Lower lobe of right lung (tissue), 2 donors: Measurements from ENCODE around the gene ZNF665. TPM values are rescaled to one million over a fixed set of nuclear protein-coding genes. Genes with fewer than 3 reads are reported as not detected.
"Not testable (repeated sequence)": the region's sequence is repeated elsewhere in the genome, so short reads cannot be mapped to it uniquely, and the experiment has no call there.

Source experiments
- ATAC-seq, 2 donors: fragments of 200-7000 bp; cut with Tn5 transposase; one replicate each; pipeline ENCODE4 v1.9.1; 2020 to 2022; ENCODE audit warnings: mild to moderate bottlenecking in 2 of 2, moderate library complexity in 2 of 2
- DNase-seq: peaks from one replicate; pipeline ENCODE4 v3.0.0-alpha.2; 2020
- H3K27ac ChIP-seq: fragments of 200-600 bp; one replicate; pipeline ENCODE4 v1.8.0; 2022
- H3K27me3 ChIP-seq: fragments of 200-600 bp; one replicate; pipeline ENCODE4 v1.8.0; 2022; ENCODE audit warnings: low read depth
- H3K36me3 ChIP-seq: fragments of 200-600 bp; one replicate; pipeline ENCODE4 v1.8.0; 2022; ENCODE audit warnings: mild to moderate bottlenecking
- H3K4me1 ChIP-seq: fragments of 200-600 bp; one replicate; pipeline ENCODE4 v1.8.0; 2022
- H3K4me3 ChIP-seq: fragments of 200-600 bp; one replicate; pipeline ENCODE4 v1.8.0; 2022; ENCODE audit warnings: mild to moderate bottlenecking
- H3K9me3 ChIP-seq: fragments of 200-600 bp; one replicate; pipeline ENCODE4 v1.8.0; 2022
- CTCF ChIP-seq: fragments of 200-600 bp; IDR thresholded peaks from one replicate; pipeline ENCODE4 v1.8.0; 2022; ENCODE audit warnings: antibody characterized with exemption, mild to moderate bottlenecking
- intact Hi-C: fragments of 100-400 bp; cut with DNase I; formaldehyde crosslinking; loops from one replicate; pipeline ENCODE4 v1.11.0; 2022
- total RNA-seq: library from RNA; stranded (reverse); fragmentation: NEBNext Ultra II Directional; extraction: Animal tissue kit (Norgen Biotek cat#: 25700); gene quantifications from one replicate; pipeline ENCODE4 v1.2.1, GENCODE V29; 2021
- donor health status: DM: no; HTN: yes; CAD: no; lungs with severe emphysema.

The ZNF665 gene
- total RNA-seq, 1 donor from 2014 or later, result 4.5 TPM

DNA sequence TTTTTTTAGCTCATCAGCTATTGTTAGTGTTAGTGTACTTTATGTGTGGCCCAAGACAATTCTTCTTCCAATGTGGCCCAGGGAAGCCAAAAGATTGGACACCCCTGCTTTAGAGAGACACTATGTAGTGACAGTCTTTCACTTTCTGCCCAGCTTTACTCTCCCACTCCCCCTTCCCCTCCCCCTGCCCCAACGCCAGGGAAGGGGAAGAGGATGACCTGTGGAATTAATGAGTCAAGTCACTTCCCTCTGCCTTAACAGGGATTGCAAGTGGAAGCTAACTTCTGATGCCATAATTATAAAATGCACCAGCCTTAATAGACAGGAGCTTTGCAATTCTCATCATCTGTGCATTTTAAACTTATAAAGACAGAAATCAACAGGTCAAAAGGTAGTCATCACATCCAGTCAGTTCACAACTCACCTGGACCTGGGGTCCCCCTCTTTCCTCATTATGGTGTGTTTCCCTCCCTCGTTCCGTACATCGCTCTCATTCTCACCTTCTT is 62.0 kb downstream of the ZNF665 start:
- Histone ChIP-seq H3K9me3 (peaks cover 14% of the 10 kb centered on the region), H3K27me3 (peaks cover 6% of the 10 kb centered on the region), H3K36me3 (no peaks in the 10 kb centered on the region), H3K4me3 (no peak overlapping the region), H3K27ac (no peak overlapping the region), H3K4me1 (no peaks in the 10 kb centered on the region)
- intact Hi-C loops, result no loop called here
- ATAC-seq, result no peak
- DNase-seq, result no peak
- no peak for TF ChIP-seq CTCF

GRCh38 chr19:53130506-53130905 is 62.7 kb downstream of the ZNF665 start:
- no peak for TF ChIP-seq CTCF
- Histone ChIP-seq H3K27ac (no peak overlapping the region), H3K4me3 (no peak overlapping the region), H3K4me1 (no peaks in the 10 kb centered on the region), H3K9me3 (peaks cover 9% of the 10 kb centered on the region), H3K36me3 (no peaks in the 10 kb centered on the region), H3K27me3 (peaks cover 6% of the 10 kb centered on the region)
- no peak for DNase-seq
- ATAC-seq, result no peak
- intact Hi-C loops, result no loop called here

- intact Hi-C loops, result not testable (repeated sequence)
Measured at GRCh38 chr19:53126733-53127526, 66.2 kb downstream of the ZNF665 start.

DNA sequence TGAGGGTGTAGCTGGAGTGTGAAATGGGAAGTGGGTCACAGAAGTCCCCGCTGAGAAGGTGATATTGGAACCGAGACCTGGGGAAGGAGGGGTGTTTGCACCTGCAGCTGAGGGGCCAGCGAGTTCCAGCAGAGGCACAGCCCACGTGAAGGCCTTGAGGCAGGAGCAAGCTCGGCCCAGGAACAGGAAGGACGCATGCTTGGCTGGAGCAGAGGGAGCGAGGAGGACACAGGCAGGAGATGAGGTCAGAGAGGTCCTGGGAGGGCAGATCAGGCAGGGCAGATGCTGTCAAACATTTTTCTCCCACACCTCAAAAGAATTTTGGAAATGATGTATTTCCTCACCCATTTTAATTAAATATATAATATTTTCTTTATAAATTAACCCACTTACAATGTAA is 69.8 kb downstream of the ZNF665 start:
- ATAC-seq, result no peak
- no peak for TF ChIP-seq CTCF
- Histone ChIP-seq H3K27me3 (no peaks in the 10 kb centered on the region), H3K27ac (no peak overlapping the region), H3K9me3 (peaks cover 3% of the 10 kb centered on the region), H3K4me1 (no peaks in the 10 kb centered on the region), H3K36me3 (no peaks in the 10 kb centered on the region), H3K4me3 (no peak overlapping the region)
- intact Hi-C loops, result no loop called here
- DNase-seq, result no peak

More at GRCh38 chr19:53126733-53127526, 66.2 kb downstream of the ZNF665 start:
- not testable (repeated sequence) for H3K4me1 ChIP-seq, H3K9me3 ChIP-seq, H3K36me3 ChIP-seq, DNase-seq, H3K4me3 ChIP-seq, H3K27me3 ChIP-seq, ATAC-seq, H3K27ac ChIP-seq

Other genes with a start within 250 kb of the ZNF665 start
- 12.0 TPM for gene ZNF816, start 230.5 kb downstream of the ZNF665 start, total RNA-seq
- not detected for gene ERVV-1, start 179.4 kb downstream of the ZNF665 start, total RNA-seq
- not detected for gene ERVV-2, start 148.6 kb downstream of the ZNF665 start, total RNA-seq
- 35.5 TPM for gene ZNF160, start 89.9 kb downstream of the ZNF665 start, total RNA-seq
- gene ZNF415, start 60.4 kb downstream of the ZNF665 start, total RNA-seq, result 4.0 TPM
- 13.1 TPM for gene ZNF347, start 34.3 kb downstream of the ZNF665 start, total RNA-seq
- gene ZNF677, start 61.5 kb upstream of the ZNF665 start, total RNA-seq, result 15.8 TPM
- not detected for gene VN1R2, start 64.9 kb upstream of the ZNF665 start, total RNA-seq
- not detected for gene VN1R4, start 74.4 kb upstream of the ZNF665 start, total RNA-seq
- 8.4 TPM for gene ZNF845, start 140.4 kb upstream of the ZNF665 start, total RNA-seq
- 12.8 TPM for gene ZNF525, start 172.3 kb upstream of the ZNF665 start, total RNA-seq
- 16.2 TPM for gene ZNF765, start 201.8 kb upstream of the ZNF665 start, total RNA-seq
- gene ZNF761, start 238.6 kb upstream of the ZNF665 start, total RNA-seq, result 14.7 TPM